ENCODE data around the gene GABPA. TPM values are rescaled to one million over a fixed set of nuclear protein-coding genes. Genes with fewer than 3 reads are reported as not detected.

GABPA gene
- total and polyA plus RNA-seq, 9 of the 15 experiments (the other 6 are each of a cell fraction or from before 2014, with no cell fraction given): 8.9 to 35.7 (median 22.8) TPM

DNA sequence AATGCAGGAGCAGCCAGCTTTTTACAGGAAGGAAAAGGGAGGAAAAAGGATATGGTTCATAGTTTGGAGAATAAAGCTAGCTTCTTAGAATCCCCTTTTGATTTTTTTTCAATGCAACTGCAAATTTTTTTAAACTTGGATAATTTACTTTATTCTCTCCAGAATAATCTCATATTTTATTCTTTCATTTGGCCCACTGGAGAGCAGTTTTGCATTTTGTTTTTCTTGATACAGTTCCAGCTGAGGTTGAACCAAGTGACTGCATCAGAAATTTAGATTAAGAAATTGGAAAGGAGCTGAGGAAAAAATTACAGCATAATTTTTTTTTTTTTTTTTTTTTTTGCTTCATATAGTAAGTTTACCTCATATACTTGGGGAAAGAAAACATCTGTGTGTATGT is 22.8 kb downstream of the GABPA start (continued):
- TF ChIP-seq, protein P1, sequence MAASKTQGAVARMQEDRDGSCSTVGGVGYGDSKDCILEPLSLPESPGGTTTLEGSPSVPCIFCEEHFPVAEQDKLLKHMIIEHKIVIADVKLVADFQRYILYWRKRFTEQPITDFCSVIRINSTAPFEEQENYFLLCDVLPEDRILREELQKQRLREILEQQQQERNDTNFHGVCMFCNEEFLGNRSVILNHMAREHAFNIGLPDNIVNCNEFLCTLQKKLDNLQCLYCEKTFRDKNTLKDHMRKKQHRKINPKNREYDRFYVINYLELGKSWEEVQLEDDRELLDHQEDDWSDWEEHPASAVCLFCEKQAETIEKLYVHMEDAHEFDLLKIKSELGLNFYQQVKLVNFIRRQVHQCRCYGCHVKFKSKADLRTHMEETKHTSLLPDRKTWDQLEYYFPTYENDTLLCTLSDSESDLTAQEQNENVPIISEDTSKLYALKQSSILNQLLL (CRISPR knock-in tag; IDR thresholded peaks at IDR 0.05; ENCODE audit: borderline replicate concordance): no peak
- TF ChIP-seq FOXJ2 (tag; IDR thresholded peaks at IDR 0.05) (no peak), SP1 (CRISPR knock-in tag; IDR thresholded peaks at IDR 0.05) (no peak), TAF15 (IDR thresholded peaks at IDR 0.05; ENCODE audit: low read depth, low read length) (no peak), MAFG (tag; conservative IDR thresholded peaks at IDR 0.05) (no peak)
- TF ChIP-seq, protein P2, sequence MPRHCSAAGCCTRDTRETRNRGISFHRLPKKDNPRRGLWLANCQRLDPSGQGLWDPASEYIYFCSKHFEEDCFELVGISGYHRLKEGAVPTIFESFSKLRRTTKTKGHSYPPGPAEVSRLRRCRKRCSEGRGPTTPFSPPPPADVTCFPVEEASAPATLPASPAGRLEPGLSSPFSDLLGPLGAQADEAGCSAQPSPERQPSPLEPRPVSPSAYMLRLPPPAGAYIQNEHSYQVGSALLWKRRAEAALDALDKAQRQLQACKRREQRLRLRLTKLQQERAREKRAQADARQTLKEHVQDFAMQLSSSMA (CRISPR knock-in tag; IDR thresholded peaks at IDR 0.05): no peak

DNA sequence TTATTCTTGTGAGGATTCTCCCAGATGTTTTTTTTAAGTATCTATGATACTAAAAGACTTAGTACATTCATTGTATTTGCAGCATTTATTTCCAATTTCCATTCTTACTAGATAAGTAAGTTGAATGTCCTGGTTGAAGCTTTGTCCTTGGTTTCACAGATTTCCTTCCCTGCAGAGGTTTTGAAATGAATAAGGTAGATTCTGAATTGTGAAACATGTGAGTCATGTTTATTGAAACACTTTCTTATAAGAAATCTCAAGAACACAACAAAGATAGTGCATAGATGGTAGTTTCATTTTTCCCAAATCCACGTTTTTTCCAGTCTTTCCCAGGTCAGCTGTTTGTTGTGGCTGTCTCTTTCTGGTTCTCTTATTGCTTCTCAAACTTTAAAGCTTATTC is 24.8 kb downstream of the GABPA start:
- intact Hi-C loops (cut with micrococcal nuclease) (no loop called here), in situ Hi-C loops (cut with MboI) (no loop called here)
- Histone ChIP-seq H3K4me1 (replicated peaks in 1 of 2; ENCODE audit: control insufficient read depth in 2 of 2, insufficient read depth in 2 of 2, low read length in 2 of 2) (no peaks in the 10 kb centered on the region), H3K4me2 (ENCODE audit: insufficient read depth, low read length) (no peak overlapping the region), H3K4me3 (no peak overlapping the region), H3K27ac (ENCODE audit: extremely low read depth, low read depth, low read length) (no peak overlapping the region), H3K9me1 (ENCODE audit: control insufficient read depth, insufficient read depth, low read length) (no peaks in the 10 kb centered on the region), H3K36me3 (ENCODE audit: control insufficient read depth, insufficient read depth, low read length) (peaks cover 68% of the 10 kb centered on the region), H3K79me2 (ENCODE audit: control insufficient read depth, insufficient read depth, low read length) (no peaks in the 10 kb centered on the region), H3K9ac (ENCODE audit: insufficient read depth in 1 of 2, low read depth in 2 of 2, low read length in 2 of 2) (no peak overlapping the region), H4K20me1 (replicated peaks; ENCODE audit: control insufficient read depth, insufficient read depth, low read length) (no peaks in the 10 kb centered on the region), H3K9me3 (replicated peaks; ENCODE audit: control insufficient read depth, insufficient read depth, low read depth, low read length) (no peaks in the 10 kb centered on the region), H3K27me3 (ENCODE audit: control insufficient read depth in 2 of 2, insufficient read depth in 2 of 2, low read length in 2 of 2) (no peaks in the 10 kb centered on the region), H2AFZ (ENCODE audit: low read depth, low read length) (no peak overlapping the region)
- POLR2A ChIA-PET: interaction anchor here (1.1 kb wide), 1 partner anchor 32 kb away, joined by 3 read pairs; no protein-coding TSS in a partner anchor
- ATAC-seq (no peak), DNase-seq (ENCODE audit: extremely low read depth in 1 of 4, low spot score in 3 of 4) (no peak), FAIRE-seq (no peak)
- BruUV-seq (replicated peaks): no TSS peak
- TF ChIP-seq SREBF2 (CRISPR knock-in tag; IDR thresholded peaks at IDR 0.05) (no peak), SMARCC2 (IDR thresholded peaks at IDR 0.05; ENCODE audit: low read depth) (no peak), RAD51 (IDR thresholded peaks at IDR 0.05; ENCODE audit: borderline replicate concordance, low read depth) (no peak)
- WGBS (ENCODE audit: insufficient coverage, low coverage, missing lambda C conversion rate): 4% methylated on average over 1 of the region's 1 CpG
- CTCF ChIA-PET (ENCODE audit: low intra/inter-chr PET ratio): no interaction called here
